ENCODE measurements around the gene LMO2. TPM values are rescaled to one million over a fixed set of nuclear protein-coding genes. Genes with fewer than 3 reads are reported as not detected.

The LMO2 gene
- total and polyA plus RNA-seq, 12 donors: 3.9 to 16.9 (median 9.8) TPM

DNA sequence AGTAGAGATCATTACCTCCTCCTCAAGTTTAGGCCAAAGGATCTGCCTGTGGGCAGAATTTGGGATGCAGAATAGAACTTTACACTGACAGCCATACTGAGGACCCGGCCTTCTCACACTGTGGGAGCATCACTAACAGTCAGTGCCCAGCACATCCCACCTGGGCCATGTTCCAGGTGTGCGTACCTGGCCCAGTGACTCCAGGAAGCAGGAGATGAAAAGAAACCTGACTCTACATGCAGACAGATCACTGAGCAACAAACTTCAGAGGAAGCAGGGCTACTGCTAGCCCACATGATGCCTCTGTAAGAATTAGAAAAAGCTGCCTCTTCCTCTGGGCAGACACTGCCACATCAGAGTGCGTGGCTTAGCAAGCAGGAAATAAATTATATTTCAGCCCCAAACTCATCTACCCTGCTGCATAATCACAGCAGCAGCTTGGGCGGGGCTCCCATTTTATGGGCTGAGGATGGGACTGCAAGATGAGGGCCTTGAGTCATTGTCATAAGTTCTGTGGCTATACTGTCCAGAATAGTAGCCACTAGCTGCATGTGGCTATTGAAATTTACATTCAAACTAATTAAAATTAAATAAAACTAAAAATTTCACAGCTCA lies 6.0 kb upstream of the LMO2 start:
- Histone ChIP-seq H3K4me3 (no peak overlapping the region), H3K4me1 (peaks cover 3 to 62% (median 15%) of the 10 kb centered on the region in 9 donors)

DNA sequence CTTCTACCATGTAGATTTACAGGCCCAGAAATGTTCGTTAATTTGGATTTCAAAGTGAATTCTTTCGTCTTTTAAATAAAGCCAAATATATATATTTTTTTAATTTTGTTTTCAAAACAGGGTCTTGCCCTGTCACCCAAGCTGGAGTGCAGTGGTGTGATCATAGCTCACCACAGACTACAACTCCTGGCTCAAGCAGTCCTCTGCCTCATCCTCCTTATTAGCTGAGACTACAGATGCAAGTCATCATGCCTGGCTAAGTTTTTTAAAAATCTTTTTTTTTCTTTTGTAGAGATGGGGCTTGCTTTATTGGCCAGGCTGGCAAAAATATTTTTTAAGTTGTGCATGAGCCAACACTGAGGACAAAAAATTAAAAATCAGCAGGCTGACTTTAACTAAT lies 5.0 kb upstream of the LMO2 start:
- no peak for TF ChIP-seq CTCF (IDR thresholded peaks at IDR 0.05)
- H3K36me3 ChIP-seq: no peaks in the 10 kb centered on the region
- H3K9me3 ChIP-seq: no peaks in the 10 kb centered on the region
- H3K27me3 ChIP-seq: no peaks in the 10 kb centered on the region
- H3K4me3 ChIP-seq: no peak overlapping the region
- peaks cover 3 to 71% (median 15%) of the 10 kb centered on the region in 9 donors for H3K4me1 ChIP-seq
- no peak overlapping the region for H3K27ac ChIP-seq
- DNase-seq: no peak
- WGBS, 2 donors: 95 to 97% methylated on average over 2 of the region's 2 CpGs
- intact Hi-C loops (cut with DNase I): no loop called here
- ATAC-seq: no peak

More for the DNA sequence above, 6.0 kb upstream of the LMO2 start:
- no peaks in the 10 kb centered on the region for H3K36me3 ChIP-seq
- intact Hi-C loops (cut with DNase I): no loop called here
- H3K9me3 ChIP-seq: no peaks in the 10 kb centered on the region
- no peak for TF ChIP-seq CTCF (IDR thresholded peaks at IDR 0.05)
- no peak for DNase-seq
- 92 to 96% methylated on average over 4 of the region's 4 CpGs for WGBS, 2 donors
- no peaks in the 10 kb centered on the region for H3K27me3 ChIP-seq
- H3K27ac ChIP-seq: no peak overlapping the region
- no peak for ATAC-seq

DNA sequence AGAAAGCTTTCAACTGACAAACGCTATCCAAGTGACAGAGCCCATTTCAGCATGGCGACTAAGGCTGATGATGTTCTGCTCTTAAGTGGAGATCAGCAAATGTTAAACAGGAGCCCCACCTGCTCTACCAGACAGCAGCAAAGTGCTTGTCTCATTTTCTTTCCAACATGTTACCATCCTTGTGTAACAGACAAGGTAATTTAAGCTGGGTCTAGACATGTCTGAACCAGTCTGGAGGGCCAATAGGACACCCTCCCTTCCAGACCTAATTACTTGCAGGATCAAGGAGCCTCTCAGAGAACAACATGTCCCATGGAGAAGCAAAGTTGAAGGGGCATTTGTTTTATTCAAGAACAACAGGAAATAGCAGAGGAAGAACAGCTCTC lies 3.9 kb upstream of the LMO2 start:
- no peak for ATAC-seq
- no peak for TF ChIP-seq CTCF (IDR thresholded peaks at IDR 0.05)
- no peaks in the 10 kb centered on the region for H3K9me3 ChIP-seq
- WGBS, 2 donors: 93 to 97% methylated on average over 2 of the region's 2 CpGs
- H3K36me3 ChIP-seq: no peaks in the 10 kb centered on the region
- H3K4me3 ChIP-seq: no peak overlapping the region
- H3K27ac ChIP-seq: no peak overlapping the region
- no peaks in the 10 kb centered on the region for H3K27me3 ChIP-seq
- intact Hi-C loops (cut with DNase I): no loop called here
- H3K4me1 ChIP-seq: peaks cover 3 to 80% (median 15%) of the 10 kb centered on the region in 9 donors
- DNase-seq: no peak

DNA sequence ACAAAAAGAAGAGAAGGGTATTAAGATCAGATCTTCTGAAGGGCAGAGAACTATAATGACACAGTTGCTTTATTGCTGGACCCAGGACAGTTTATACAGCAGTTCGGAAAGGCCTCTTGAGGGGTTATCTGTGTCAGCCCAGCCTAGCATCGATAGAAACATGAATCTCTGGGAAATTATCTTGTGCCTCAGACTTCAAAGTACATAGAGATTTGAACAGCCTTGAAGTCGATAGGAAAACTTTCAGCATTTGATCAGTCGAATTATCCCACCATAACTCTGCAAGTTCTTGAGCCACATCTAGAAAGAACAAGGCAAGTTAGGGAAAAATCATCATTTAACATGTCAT lies 2.5 kb upstream of the LMO2 start:
- TF ChIP-seq CTCF (IDR thresholded peaks at IDR 0.05): no peak
- H3K27me3 ChIP-seq: no peaks in the 10 kb centered on the region
- peak overlapping the region in 1 of 10 donors; percentile 79 for H3K27ac ChIP-seq
- H3K4me1 ChIP-seq: peaks cover 3 to 71% (median 7%) of the 10 kb centered on the region in 9 donors
- H3K4me3 ChIP-seq: peak overlapping the region in 1 of 10 donors; percentile 40
- H3K36me3 ChIP-seq: no peaks in the 10 kb centered on the region
- DNase-seq (no peak), ATAC-seq (no peak)
- intact Hi-C loops (cut with DNase I): no loop called here
- WGBS, 2 donors: 67 to 74% methylated on average over 4 of the region's 4 CpGs
- no peaks in the 10 kb centered on the region for H3K9me3 ChIP-seq

Data from heart right ventricle (tissue), 16 donors.